Lower leg skin (tissue), 4 donors: ENCODE measurements around the gene TBATA. TPM values are rescaled to one million over a fixed set of nuclear protein-coding genes. Genes with fewer than 3 reads are reported as not detected.
A peak's percentile ranks its signal among the peaks of the same experiment; 100 is the strongest.
"Not testable (repeated sequence)": the region's sequence is repeated elsewhere in the genome, so short reads cannot be mapped to it uniquely, and the experiment has no call there.

ENCODE experiments used
- DNase-seq, 2 donors: peaks; one replicate each; pipeline ENCODE4 v3.0.0-alpha.2; 2019; ENCODE audit warnings: low spot score in 2 of 2
- H3K4me3 ChIP-seq: fragments of 200-600 bp; sonication (generic); 2 replicates; pipeline ENCODE4 v1.5.1; 2017; ENCODE audit warnings: mild to moderate bottlenecking, low read depth; ENCODE audit not compliant: poor library complexity, severe bottlenecking
- CTCF ChIP-seq, 3 donors: fragments of 450-650 bp; IDR thresholded peaks; one replicate each; pipeline ENCODE4 v1.5.1; 2016; ENCODE audit warnings: antibody characterized with exemption in 3 of 3, mild to moderate bottlenecking in 3 of 3, moderate library complexity in 2 of 3
- POLR2A ChIP-seq, 2 donors: fragments of 450-650 bp; IDR thresholded peaks; one replicate each; pipeline ENCODE4 v1.6.1; 2016 to 2017; ENCODE audit warnings: antibody characterized with exemption in 2 of 2, mild to moderate bottlenecking in 1 of 2, moderate library complexity in 1 of 2
- WGBS, 2 donors: methylation state at CpG; one replicate each; pipeline ENCODE4 v1.1.5; 2018; 5-methylcytosine and 5-hydroxymethylcytosine counted together
- intact Hi-C: fragments of 100-400 bp; cut with DNase I; formaldehyde crosslinking; loops from one replicate; pipeline ENCODE4 v1.15.0; 2023; ENCODE audit warnings: low total_unique reads
- total RNA-seq, 4 donors: library from RNA; depleted of rRNA; stranded (reverse); fragments of >200 nt; gene quantifications; one replicate each; pipeline ENCODE4 v1.1.0, GENCODE V29; 2016

The TBATA gene
- total RNA-seq, 4 donors from 2014 or later: not detected

GRCh38 chr10:70769121-70769520 is 16.1 kb downstream of the TBATA start:
- WGBS, 2 donors: 64 to 85% methylated on average over 4 of the region's 4 CpGs
- no peak overlapping the region for H3K4me3 ChIP-seq
- intact Hi-C loops: no loop called here
- peak in 1 of 2 donors; percentile 53 for DNase-seq
- TF ChIP-seq POLR2A (IDR thresholded peaks at IDR 0.05) (no peak), CTCF (IDR thresholded peaks at IDR 0.05) (no peak)

- DNase-seq: peak in 1 of 2 donors; percentile 70
- H3K4me3 ChIP-seq, intact Hi-C loops: not testable (repeated sequence)
- 75 to 81% methylated on average over 6 of the region's 6 CpGs for WGBS, 2 donors
Observed at GRCh38 chr10:70768026-70768685, 17.0 kb downstream of the TBATA start.

GRCh38 chr10:70765794-70766594 is 19.2 kb downstream of the TBATA start:
- WGBS, 2 donors: 93 to 95% methylated on average over 8 of the region's 8 CpGs
- TF ChIP-seq CTCF (IDR thresholded peaks at IDR 0.05) (no peak), POLR2A (IDR thresholded peaks at IDR 0.05) (no peak)
- peak in 1 of 2 donors; percentile 37 for DNase-seq
- no peak overlapping the region for H3K4me3 ChIP-seq
- intact Hi-C loops: no loop called here

GRCh38 chr10:70763567-70763966 is 21.6 kb downstream of the TBATA start:
- intact Hi-C loops: loop anchor here (5.0 kb wide), 1 partner anchor 216 kb away; no protein-coding TSS in a partner anchor
- DNase-seq: no peak
- 73 to 87% methylated on average over 3 of the region's 3 CpGs for WGBS, 2 donors
- no peak overlapping the region for H3K4me3 ChIP-seq
- no peak for TF ChIP-seq POLR2A (IDR thresholded peaks at IDR 0.05)
- no peak for TF ChIP-seq CTCF (IDR thresholded peaks at IDR 0.05)

- TF ChIP-seq POLR2A (IDR thresholded peaks at IDR 0.05) (no peak), CTCF (IDR thresholded peaks at IDR 0.05) (no peak)
- no peak for DNase-seq
- no peak overlapping the region for H3K4me3 ChIP-seq
- intact Hi-C loops: loop anchor here (5.0 kb wide), 1 partner anchor 215 kb away; no protein-coding TSS in a partner anchor
- WGBS, 2 donors: 86 to 91% methylated on average over 7 of the region's 7 CpGs
Observed at GRCh38 chr10:70762441-70763175, 22.6 kb downstream of the TBATA start.
